Spleen (tissue), 7 donors: ENCODE measurements around the gene LRAT.

Source experiments
- CTCF ChIP-seq, 11 experiments: fragments of 200-600 bp in 7 of 11; fragments of 450-650 bp in 4 of 11; sonication (generic) in 4 of 11; IDR thresholded peaks in 8 of 11; conservative IDR thresholded peaks in 3 of 11; 1 replicate in 7 of 11; 2 replicates in 4 of 11; pipeline versions ENCODE4 v1.4.0 to v1.8.0; 2016 to 2021; ENCODE audit warnings: antibody characterized with exemption in 11 of 11, inconsistent platforms in 4 of 11, mild to moderate bottlenecking in 1 of 11
- POLR2A ChIP-seq, 3 donors: fragments of 450-650 bp; IDR thresholded peaks; one replicate each; pipeline ENCODE4 v1.5.1; 2017; ENCODE audit warnings: antibody characterized with exemption in 3 of 3, mild to moderate bottlenecking in 1 of 3
- POLR2AphosphoS5 ChIP-seq, 3 donors: sonication (generic); formaldehyde crosslinking; IDR thresholded peaks; one replicate each; pipeline ENCODE4 v1.5.1; 2017; ENCODE audit warnings: antibody characterized with exemption in 3 of 3
- donor health status: DM: no; HTN: no; CAD: no; lungs with moderate emphysema.
- donor health status: DM: no; HTN: no; CAD: no.
- donor health status: DM: no; HTN: no; CAD: no.

DNA sequence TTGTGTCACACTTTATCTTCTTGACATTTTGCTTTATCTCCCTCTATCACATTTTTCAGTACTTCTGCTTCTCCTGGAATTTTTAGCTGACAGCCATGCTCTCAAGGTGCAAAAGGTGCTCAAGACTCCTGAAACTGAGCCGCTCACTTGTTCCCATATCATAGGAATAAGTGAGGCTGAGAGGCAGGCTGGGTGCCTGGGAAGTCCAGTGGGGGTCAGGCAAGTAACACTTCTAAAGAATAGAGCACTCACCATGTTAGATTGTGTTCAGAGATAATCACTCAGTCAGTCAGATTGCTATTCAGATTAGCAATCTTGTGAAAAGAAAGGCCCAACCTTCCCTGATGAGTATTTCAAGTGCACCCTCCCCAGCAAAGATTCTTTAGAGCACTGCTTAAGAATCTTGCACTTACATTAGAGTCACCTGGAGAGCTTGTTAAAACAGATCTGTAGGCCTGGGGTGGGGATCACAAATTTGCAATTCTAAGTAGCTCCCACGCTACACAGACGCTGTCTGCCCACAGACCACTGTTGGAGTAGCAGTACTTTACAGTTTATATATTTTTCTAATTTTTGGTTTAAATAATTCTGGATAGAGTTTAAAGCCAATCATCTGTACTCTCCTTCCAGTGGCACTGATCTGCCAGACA is 23.1 kb upstream of the LRAT start:
- no peak for TF ChIP-seq CTCF (IDR thresholded peaks at IDR 0.05 in 8 of 11, conservative IDR thresholded peaks at IDR 0.05 in 3 of 11)
- TF ChIP-seq POLR2A (IDR thresholded peaks at IDR 0.05) = no peak
- no peak for TF ChIP-seq POLR2AphosphoS5 (IDR thresholded peaks at IDR 0.05)
